Osteocyte (in vitro differentiated cells): Measurements from ENCODE around the gene IGF1R. TPM values are rescaled to one million over a fixed set of nuclear protein-coding genes. Genes with fewer than 3 reads are reported as not detected.

Experiments
- DNase-seq: peaks from one replicate; pipeline ENCODE4 v3.0.0; 2021; ENCODE audit warnings: mixed read lengths; ENCODE audit not compliant: unreplicated experiment; ENCODE audit errors: extremely low spot score
- H3K27ac Mint-ChIP-seq: one replicate; pipeline ENCODE4 v1.8.0; 2021; ENCODE audit warnings: mild to moderate bottlenecking, mixed read lengths; ENCODE audit not compliant: unreplicated experiment
- H3K27me3 Mint-ChIP-seq: one replicate; pipeline ENCODE4 v1.8.0; 2021; ENCODE audit warnings: mixed read lengths; ENCODE audit not compliant: unreplicated experiment
- H3K36me3 Mint-ChIP-seq: one replicate; pipeline ENCODE4 v1.8.0; 2021; ENCODE audit warnings: mixed read lengths; ENCODE audit not compliant: unreplicated experiment
- H3K4me1 Mint-ChIP-seq: one replicate; pipeline ENCODE4 v1.8.0; 2021; ENCODE audit warnings: mixed read lengths; ENCODE audit not compliant: unreplicated experiment
- H3K4me3 Mint-ChIP-seq: one replicate; pipeline ENCODE4 v1.8.0; 2021; ENCODE audit warnings: mild to moderate bottlenecking, moderate library complexity, mixed read lengths; ENCODE audit not compliant: unreplicated experiment
- H3K9me3 Mint-ChIP-seq: one replicate; pipeline ENCODE4 v1.8.0; 2021; ENCODE audit warnings: mixed read lengths; ENCODE audit not compliant: unreplicated experiment
- total RNA-seq: library from RNA; stranded (reverse); gene quantifications from 2 replicates; pipeline ENCODE4 v1.2.1, GENCODE V29; 2021
- TF ChIP-seq, protein P1 (sequence below): fragments of 200-600 bp; sonication (generic); IDR thresholded peaks from 2 replicates; pipeline ENCODE4 v1.5.0; 2021; ENCODE audit warnings: antibody characterized with exemption, mild to moderate bottlenecking, moderate library complexity

IGF1R gene
- total RNA-seq, 1 donor from 2014 or later = 174 TPM

DNA sequence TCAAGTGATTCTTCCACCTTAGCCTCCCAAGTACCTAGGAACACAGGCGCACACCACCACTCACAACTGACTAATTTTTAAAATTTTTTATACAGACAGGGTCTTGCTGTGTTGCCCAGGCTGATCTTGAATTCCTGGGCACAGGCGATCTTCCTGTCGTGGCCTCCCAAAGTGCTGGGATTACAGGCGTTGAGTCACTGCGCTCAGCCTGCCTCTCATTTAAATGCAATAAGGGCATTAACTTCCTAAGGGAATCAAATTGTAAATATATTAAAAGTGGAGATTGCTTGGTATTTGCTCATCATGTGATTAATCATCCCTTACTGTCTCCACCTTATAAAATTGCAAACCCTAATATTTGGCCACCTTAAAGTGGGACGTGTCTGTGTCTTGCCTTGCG, 294.1 kb downstream of the IGF1R start:
- Mint-ChIP-seq H3K4me1 (peaks cover 42% of the 10 kb centered on the region), H3K9me3 (no peaks in the 10 kb centered on the region), H3K27me3 (no peaks in the 10 kb centered on the region), H3K27ac (peak overlapping the region; percentile 64), H3K36me3 (peaks cover 70% of the 10 kb centered on the region), H3K4me3 (no peak overlapping the region)
- TF ChIP-seq, protein P1, sequence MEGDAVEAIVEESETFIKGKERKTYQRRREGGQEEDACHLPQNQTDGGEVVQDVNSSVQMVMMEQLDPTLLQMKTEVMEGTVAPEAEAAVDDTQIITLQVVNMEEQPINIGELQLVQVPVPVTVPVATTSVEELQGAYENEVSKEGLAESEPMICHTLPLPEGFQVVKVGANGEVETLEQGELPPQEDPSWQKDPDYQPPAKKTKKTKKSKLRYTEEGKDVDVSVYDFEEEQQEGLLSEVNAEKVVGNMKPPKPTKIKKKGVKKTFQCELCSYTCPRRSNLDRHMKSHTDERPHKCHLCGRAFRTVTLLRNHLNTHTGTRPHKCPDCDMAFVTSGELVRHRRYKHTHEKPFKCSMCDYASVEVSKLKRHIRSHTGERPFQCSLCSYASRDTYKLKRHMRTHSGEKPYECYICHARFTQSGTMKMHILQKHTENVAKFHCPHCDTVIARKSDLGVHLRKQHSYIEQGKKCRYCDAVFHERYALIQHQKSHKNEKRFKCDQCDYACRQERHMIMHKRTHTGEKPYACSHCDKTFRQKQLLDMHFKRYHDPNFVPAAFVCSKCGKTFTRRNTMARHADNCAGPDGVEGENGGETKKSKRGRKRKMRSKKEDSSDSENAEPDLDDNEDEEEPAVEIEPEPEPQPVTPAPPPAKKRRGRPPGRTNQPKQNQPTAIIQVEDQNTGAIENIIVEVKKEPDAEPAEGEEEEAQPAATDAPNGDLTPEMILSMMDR = no peak
- no peak for DNase-seq

DNA sequence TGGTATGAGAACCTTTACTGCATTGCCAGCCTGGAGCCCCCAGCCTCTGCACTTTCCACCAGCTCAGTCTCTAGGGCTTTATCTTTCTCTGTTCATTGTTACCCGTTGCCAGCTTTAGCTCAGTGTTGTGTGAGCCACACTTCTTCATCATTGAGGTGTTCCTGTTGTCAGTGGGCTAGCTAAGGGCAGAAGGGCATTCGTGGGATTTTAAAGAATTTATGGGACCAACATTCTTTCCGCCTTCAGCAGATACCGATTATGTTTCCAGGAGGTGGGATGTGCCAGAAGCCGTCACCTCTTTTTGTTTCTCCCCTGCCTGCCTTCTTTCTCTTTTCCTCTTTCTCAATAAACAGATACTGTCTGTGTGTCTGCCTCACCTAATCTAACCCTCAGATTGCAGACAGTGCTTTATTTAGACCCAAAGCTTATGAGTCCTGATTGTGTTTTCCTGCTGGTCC, 294.7 kb downstream of the IGF1R start:
- Mint-ChIP-seq H3K4me1 (peaks cover 46% of the 10 kb centered on the region), H3K27ac (peak overlapping the region; percentile 56), H3K9me3 (no peaks in the 10 kb centered on the region), H3K27me3 (no peaks in the 10 kb centered on the region), H3K36me3 (peaks cover 65% of the 10 kb centered on the region), H3K4me3 (no peak overlapping the region)
- no peak for DNase-seq
- TF ChIP-seq, protein P1 = no peak

DNA sequence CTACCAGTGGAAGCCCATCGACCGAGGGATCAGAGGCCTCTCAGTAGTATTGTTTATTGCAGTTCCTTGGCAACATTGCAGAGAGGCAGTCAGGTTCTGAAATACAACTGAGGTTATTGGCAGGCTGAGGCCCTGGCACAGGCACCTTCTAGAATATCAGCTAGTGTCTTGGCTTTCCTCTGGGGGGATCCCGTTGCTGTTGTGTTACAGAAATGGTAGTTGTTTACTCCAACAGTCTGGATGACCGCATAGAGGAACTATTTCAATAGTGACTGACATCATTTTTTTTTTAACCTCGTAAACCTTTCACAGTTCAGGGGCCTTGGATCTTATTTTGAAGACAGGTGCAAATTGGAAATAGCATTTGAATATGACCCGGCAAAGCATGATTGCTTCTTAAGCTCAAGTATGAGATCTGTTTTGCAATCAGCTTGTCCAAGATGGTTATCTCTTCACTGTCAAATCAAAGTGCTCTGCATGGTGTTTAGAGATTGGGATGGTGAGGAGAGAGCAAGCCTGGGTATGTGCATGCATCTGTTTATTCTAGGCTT, 295.3 kb downstream of the IGF1R start:
- H3K4me3 Mint-ChIP-seq = no peak overlapping the region
- peak overlapping the region; percentile 56 for H3K27ac Mint-ChIP-seq
- H3K36me3 Mint-ChIP-seq = peaks cover 62% of the 10 kb centered on the region
- H3K9me3 Mint-ChIP-seq = no peaks in the 10 kb centered on the region
- no peaks in the 10 kb centered on the region for H3K27me3 Mint-ChIP-seq
- no peak for DNase-seq
- peaks cover 46% of the 10 kb centered on the region for H3K4me1 Mint-ChIP-seq
- TF ChIP-seq, protein P1 = no peak

DNA sequence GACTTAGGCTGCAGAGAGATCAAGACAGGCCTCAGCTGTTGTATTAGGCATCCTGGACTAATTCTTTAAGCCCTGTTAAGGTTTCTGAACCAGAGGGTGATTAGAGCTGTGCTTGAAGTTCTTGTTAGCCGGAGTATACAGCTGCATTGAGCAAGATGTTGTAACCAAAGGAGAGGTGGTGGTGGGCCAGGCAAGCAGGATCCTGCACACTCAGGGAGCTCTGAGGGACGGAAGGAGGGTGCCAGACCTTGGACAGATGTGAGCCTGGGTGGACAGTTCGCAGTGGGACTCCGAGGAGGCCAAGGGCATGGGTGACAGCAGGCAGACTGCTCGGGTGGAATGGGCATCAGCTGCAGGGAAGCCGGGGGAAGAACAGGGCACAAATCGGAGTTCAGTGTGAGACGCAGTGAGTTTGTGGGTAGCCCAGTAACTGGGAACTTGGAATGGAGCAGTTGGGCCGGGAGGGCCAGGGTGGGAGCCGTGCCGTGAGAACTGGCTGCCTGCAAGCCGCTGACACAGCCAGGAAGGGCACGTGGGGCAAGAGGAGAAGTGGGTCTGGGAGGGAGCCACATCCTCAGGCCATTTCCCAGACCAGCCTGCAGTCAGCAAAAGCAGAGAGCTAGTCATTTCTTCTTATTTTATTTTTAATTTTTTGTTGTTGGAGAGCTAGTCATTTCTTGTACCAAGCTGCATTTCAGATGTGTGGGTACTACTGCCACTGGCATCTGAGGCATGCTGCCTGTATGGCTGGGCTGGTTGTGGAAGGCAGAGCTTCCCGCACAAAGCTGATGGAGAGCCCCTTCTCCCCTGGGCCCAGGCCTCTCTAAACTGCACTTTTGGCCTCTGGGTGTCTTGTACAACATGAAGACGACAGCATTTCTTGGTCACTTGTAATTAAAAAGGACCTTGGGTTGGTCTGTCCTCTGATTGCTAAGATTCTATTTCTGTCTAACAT, 298.2 kb downstream of the IGF1R start:
- H3K36me3 Mint-ChIP-seq = peaks cover 52% of the 10 kb centered on the region
- no peaks in the 10 kb centered on the region for H3K27me3 Mint-ChIP-seq
- H3K9me3 Mint-ChIP-seq = no peaks in the 10 kb centered on the region
- peaks cover 36% of the 10 kb centered on the region for H3K4me1 Mint-ChIP-seq
- peak overlapping the region; percentile 94 for H3K27ac Mint-ChIP-seq
- no peak for DNase-seq
- TF ChIP-seq, protein P1 = no peak
- no peak overlapping the region for H3K4me3 Mint-ChIP-seq

- no peak overlapping the region for H3K4me3 Mint-ChIP-seq
- peaks cover 48% of the 10 kb centered on the region for H3K36me3 Mint-ChIP-seq
- no peak for DNase-seq
- no peaks in the 10 kb centered on the region for H3K27me3 Mint-ChIP-seq
- peaks cover 28% of the 10 kb centered on the region for H3K4me1 Mint-ChIP-seq
- TF ChIP-seq, protein P1 = no peak
- peak overlapping the region; percentile 50 for H3K27ac Mint-ChIP-seq
- no peaks in the 10 kb centered on the region for H3K9me3 Mint-ChIP-seq
Measured at GRCh38 chr15:98948456-98948855, 300.1 kb downstream of the IGF1R start.
